GM21786 (cell line): ENCODE results near the gene CDC42EP5.
"Not testable (repeated sequence)": the region's sequence is repeated elsewhere in the genome, so short reads cannot be mapped to it uniquely, and the experiment has no call there.

Experiments
- ATAC-seq: cut with Tn5 transposase; IDR thresholded peaks from one replicate; pipeline ENCODE4 v1.9.1; 2021; ENCODE audit not compliant: unreplicated experiment

CDC42EP5 gene

DNA sequence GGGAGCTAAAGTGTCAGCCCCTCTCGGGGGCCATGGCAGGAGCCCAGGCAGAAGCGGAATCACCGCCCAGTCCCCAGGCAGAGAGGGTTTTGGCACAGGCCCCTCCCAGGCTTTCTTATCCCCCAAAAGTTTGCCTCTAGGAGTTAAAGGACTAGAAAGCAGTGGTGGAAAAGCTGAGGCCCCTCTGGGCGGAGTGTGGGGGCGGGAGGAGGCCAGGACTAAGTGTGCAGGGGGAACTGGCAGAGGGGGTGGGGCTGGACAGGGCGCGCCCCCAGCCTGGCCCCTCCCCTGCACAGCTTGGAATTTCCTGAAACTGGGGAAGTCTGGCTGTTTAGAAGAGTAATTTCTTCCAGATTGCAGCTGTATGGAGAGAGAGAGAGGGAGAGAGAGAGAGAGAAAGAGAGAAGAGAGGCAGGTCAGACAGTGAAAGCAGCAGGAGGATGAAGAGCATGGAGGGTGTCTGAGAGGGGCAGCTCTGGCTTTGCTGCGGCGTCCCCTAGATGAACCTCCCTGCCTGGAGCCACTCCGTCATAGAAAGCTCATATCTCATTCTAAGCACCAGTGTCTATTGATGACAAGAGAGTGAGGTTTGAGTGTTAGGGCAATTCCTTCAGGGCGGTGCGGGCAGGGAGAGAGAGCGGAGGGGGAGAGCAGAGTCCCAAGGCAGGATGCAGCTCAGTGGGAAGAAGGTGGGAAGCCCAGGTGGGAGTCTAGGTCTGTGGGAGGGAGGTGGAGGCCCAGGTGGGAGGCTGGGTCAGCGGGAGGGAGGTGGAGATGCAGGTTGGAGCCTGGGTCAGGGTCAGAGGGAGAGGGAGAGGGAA lies at the start of gene CDC42EP5:
Gene CDC42EP5 (minus strand): TSS at position 226 of the 821 bp plus-strand sequence. CDS start 7,749 bp downstream, outside the sequence.
- ATAC-seq: no peak

GRCh38 chr19:54521860-54522513 lies 48.9 kb upstream of the CDC42EP5 start:
- ATAC-seq: no peak

DNA sequence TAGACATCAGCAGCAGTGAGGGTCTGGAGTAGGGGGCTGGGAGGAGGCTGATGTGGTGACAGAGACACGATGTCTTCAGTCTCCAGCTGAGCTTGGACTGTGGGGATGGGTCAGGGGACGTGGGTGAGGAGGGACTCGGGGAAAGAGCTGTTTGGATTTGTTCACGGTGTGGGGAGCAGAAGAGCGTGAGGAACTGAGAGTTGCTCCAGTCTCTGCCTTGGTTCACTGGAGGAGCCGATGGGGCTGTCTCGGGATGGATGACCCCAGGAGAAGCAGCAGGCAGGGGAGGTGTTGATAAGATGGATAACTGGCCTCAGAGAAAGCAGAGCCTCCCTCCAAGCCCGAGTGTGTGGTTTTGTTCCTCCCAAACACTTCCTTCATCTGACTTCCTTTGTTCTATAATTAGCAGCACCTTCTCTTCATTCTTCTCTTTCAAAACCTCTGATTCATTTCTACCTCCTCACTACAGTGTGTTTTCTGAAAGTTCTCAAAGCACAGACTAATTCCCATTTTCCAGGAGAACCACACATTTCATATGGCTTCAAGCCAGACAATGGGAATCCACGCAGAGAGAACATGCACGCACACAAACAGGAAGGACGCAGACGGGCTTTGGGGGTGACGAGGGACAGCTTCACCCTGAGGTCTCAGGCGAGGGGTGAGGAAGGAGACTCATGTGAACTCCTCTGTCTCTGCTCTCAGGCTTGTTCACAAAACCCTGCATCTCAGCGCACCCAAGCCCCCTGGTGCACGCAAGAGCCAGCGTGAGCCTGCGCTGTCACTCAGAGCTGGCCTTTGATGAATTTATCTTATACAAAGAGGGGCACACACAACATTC lies 48.1 kb upstream of the CDC42EP5 start:
- ATAC-seq: no peak

GRCh38 chr19:54518844-54519243 lies 45.7 kb upstream of the CDC42EP5 start:
- peak; percentile 46 for ATAC-seq

DNA sequence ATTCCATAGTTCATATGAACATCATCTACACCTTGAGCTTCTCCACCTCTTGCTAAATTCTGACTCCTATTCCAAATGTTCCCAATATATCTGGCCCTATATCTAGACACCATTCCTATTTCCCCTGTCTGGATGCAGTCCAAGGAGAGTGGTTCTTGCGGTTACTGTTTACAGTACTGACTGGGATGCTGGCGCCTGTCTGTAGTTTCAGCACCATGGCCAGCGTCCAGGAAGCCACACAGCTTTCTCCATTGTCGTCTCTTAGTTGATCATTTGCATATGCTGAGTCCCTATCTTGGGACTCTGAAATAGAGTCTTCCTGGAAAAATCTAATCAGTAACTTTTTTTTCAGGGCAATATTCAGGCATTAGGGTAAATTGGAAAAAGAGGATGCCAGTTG lies 44.4 kb upstream of the CDC42EP5 start:
- ATAC-seq: no peak

DNA sequence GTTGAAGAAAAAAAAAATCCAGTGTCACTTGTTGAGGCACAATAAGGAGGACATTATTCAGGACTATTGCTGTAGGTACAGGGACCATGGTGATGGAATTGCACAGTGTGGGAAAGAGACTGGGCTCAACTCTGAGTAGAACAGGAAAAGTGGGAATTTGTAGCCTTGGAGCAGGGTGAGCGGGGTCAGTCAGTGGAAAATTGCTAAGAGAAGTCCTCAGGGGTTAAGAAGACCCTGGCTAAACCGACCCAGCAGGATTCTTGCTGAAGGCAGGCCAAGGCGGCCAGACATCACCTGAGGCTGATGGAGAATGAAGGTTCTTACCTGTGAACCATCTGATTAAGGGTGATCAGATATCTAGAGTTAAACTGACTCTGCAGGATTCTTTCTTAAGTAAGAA lies 42.1 kb upstream of the CDC42EP5 start:
- ATAC-seq: no peak

GRCh38 chr19:54509200-54509940 lies 36.3 kb upstream of the CDC42EP5 start:
- not testable (repeated sequence) for ATAC-seq

DNA sequence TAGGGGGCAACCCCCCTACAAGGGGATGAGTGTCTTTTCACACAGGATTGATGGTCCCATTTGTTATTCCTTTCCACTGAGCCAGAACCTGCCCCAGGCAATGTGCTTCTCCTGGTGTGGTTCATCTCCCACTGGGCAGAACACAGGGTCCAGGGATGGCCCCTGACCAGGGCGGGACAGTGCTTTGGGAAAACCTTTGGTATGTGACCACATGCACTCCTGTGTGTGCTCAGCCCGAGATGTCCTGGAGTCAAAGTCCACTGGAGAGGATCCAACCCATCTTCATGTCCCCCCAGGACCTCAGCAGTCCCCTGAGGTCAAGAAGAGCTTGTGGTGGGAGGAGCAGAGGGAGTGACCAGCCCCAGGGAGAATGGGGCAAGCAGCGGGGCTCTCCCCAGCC lies 35.4 kb upstream of the CDC42EP5 start:
- not testable (repeated sequence) for ATAC-seq

GRCh38 chr19:54507824-54508223 lies 34.7 kb upstream of the CDC42EP5 start:
- ATAC-seq: no peak

GRCh38 chr19:54507038-54507717 lies 34.1 kb upstream of the CDC42EP5 start:
- not testable (repeated sequence) for ATAC-seq

DNA sequence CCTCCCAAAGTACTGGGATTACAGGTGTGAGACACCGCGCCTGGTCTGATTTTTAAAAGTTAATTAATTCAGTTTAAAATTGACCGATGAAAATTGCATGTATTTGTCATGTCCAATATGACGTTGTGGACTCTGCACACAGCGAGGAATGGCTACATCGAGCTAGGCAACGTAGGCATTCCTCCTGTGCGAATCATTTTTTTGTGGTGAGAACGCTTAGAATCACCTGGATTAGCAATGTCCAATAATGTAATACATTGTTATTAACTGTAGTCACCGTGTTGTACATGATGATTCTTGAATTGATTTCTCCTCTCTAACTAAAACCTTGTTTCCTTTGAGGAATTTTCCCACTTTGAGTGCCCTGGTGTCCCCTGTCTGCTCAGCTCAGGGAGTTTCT lies 33.0 kb upstream of the CDC42EP5 start:
- ATAC-seq: no peak

GRCh38 chr19:54505542-54505941 lies 32.4 kb upstream of the CDC42EP5 start:
- not testable (repeated sequence) for ATAC-seq

DNA sequence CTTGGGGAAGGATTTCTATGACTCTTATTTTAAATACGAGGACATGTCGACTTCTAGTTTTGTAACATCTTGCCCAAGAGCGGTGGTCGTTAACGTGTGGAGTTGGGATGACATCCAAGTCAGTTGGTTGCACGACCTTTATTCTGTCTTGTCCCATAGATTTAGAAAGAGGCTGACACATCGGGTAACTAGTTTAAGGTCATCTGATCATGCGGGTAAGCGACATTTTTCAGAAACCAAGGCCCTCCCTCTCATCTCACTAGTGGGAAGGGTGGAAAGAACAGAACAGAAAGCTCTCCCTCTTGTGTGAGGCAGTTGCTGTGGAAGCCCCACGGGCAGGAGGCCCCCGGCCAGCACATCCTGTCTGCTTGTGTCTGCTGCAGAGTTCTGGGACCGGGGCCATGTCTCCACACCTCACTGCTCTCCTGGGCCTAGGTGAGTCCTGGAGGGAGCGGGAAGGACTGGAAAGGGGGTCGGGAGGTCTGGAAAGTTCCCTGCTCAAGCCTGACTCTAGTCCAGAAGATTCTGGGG lies 29.5 kb upstream of the CDC42EP5 start, which contains the start of gene LAIR2:
Gene LAIR2 (plus strand): TSS at position 314 of the 531 bp plus-strand sequence. CDS start 88 bp downstream, at position 402.
- no peak for ATAC-seq

- not testable (repeated sequence) for ATAC-seq
Measured at GRCh38 chr19:54498451-54498772, 25.3 kb upstream of the CDC42EP5 start.

DNA sequence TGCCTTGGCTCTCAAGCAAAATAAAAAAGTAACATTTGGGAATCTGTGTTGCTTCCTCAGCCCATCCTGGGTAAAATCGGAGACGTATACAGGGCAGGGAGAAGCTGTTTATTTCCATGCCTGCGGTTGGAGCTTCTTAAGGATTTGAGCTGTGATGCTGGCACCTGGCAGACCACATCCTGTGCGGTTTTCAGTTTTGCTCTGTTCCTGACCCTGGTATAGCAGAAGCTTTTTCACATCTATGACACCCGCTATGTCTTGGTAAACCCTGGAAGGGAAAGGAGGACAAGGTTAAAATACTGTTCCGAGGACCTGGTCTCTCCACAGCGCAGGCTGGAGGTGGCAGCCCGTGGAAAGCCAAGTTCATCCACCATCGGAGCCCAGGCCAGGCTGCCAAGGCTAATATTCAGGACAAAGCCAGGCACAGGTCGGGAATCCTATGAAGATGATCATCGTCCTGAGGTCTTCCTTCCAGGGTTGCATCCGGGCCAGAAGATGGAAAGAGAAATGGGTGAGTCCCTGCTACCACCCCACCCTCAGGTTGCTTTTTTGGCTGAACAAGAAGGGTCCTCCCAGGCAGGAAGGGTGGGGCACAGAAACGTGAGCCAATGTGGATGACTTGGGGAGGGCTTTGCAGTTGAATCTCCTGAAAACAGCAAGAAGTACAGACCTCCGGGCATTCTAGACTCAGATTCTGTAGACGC lies 24.8 kb upstream of the CDC42EP5 start:
- not testable (repeated sequence) for ATAC-seq

DNA sequence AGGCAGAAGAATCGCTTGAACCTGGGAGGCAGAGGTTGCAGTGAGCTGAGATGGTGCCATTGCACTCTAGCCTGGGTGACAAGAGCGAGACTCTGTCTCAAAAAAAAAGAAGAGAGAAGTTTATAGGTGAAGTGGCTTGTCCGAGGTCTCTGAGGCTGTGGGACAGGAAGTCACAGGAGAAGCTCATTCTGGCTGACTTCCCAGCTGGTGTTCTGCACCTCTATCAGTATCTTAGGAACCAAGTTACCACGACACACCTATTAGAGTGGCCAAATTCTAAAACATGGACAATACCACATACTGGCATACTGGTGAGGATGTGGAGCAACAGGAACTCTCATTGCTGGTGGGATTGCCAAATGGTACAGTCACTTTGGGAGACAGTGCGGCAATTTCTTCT lies 22.2 kb upstream of the CDC42EP5 start:
- not testable (repeated sequence) for ATAC-seq

DNA sequence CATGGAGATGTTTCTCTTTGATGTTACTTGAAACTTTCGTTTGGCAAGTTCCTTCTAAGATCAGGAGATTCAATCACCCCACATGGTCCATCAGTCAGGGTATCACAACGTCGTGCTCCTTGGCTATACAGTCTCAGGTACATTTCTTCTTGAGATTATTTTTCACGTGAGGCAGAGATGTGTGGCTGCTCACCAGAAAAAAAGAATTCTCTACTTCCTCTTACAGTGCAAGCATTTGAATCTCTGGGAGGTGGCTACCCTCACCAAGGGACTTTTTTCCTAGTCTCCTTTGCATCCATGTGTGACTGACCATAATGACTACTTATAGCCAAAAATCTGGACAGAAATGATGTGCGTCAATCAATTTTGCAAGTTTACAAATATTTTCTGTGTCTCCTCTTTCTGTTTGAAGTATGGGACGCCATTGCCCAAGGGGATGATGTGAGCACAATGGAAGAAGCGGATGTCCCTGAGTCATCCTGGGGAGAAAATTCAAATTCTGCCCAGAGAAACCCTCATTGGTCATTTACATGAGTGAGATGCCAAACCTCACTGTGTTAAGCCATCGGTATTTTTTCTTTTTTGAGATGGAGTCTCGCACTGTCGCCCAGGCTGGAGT lies 21.0 kb upstream of the CDC42EP5 start:
- no peak for ATAC-seq

DNA sequence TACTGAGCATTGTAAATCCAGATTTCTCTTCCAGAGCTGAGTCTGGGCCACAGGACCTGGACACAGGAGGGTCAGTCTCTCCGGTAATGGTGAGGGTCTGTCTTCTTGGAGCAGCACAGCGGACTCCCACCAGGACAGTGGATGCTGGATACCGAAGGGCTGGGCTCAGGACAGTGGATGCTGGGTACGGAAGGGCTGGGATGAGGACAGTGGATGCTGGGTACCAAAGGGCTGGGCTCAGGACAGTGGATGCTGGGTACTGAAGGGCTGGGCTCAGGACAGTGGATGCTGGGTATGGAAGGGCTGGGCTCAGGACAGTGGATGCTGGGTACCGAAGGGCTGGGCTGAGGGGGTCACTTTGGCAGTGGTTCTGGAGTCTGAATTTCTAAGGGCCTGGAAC lies 20.0 kb upstream of the CDC42EP5 start:
- ATAC-seq: not testable (repeated sequence)

DNA sequence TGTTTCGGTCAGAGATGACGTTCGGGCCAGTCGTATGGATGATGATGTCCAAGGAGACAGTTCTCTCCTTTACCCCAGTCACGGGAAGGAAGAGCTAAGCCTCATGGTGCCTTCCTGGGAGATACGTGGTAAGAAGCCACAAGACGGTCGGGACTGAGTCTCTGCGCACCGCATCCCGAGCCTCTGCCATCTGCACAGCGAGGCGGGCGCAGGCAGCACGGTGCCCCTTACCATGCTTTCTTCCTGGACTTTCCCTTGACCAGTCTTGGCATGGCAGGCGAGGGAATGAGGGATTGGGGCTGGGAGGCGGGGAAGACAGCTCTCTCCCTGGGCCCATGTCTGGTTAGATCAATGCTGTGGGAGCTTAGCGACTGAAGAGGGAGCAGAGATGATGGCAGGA lies 19.5 kb upstream of the CDC42EP5 start:
- ATAC-seq: no peak
